Epithelial cell of esophagus (primary cell): ENCODE data around the gene CA11.
A peak's percentile ranks its signal among the peaks of the same experiment; 100 is the strongest.

Source experiments
- DNase-seq: peaks from one replicate; pipeline ENCODE4 v3.0.0; 2010; ENCODE audit warnings: low read depth
- H3K4me3 ChIP-seq: 2 replicates; pipeline ENCODE4 v1.5.1; 2011; ENCODE audit warnings: mild to moderate bottlenecking, low read length, control low read depth
- CTCF ChIP-seq: IDR thresholded peaks from 2 replicates; pipeline ENCODE4 v1.5.1; 2011; ENCODE audit warnings: low read depth, mild to moderate bottlenecking, low read length, control low read depth, inconsistent platforms; ENCODE audit not compliant: insufficient read depth; ENCODE audit errors: missing control alignments

CA11 gene

GRCh38 chr19:48627201-48627864, 18.7 kb downstream of the CA11 start:
- DNase-seq = peak; percentile 37
- TF ChIP-seq CTCF = no peak
- no peak overlapping the region for H3K4me3 ChIP-seq

GRCh38 chr19:48625891-48626327, 20.1 kb downstream of the CA11 start:
- no peak overlapping the region for H3K4me3 ChIP-seq
- TF ChIP-seq CTCF = no peak
- DNase-seq = no peak

- no peak for DNase-seq
- TF ChIP-seq CTCF = no peak
- no peak overlapping the region for H3K4me3 ChIP-seq
These were observed 20.9 kb downstream of the CA11 start for GRCh38 chr19:48624791-48625723.

- peak overlapping the region; percentile 43 for H3K4me3 ChIP-seq
- TF ChIP-seq CTCF = no peak
- DNase-seq = peak; percentile 98
These were observed 21.9 kb downstream of the CA11 start for GRCh38 chr19:48624067-48624594.

GRCh38 chr19:48623556-48624066, 22.4 kb downstream of the CA11 start:
- no peak for DNase-seq
- TF ChIP-seq CTCF = no peak
- peak overlapping the region; percentile 43 for H3K4me3 ChIP-seq

- TF ChIP-seq CTCF = no peak
- no peak for DNase-seq
- H3K4me3 ChIP-seq = peak overlapping the region; percentile 94
These were observed 26.0 kb downstream of the CA11 start for GRCh38 chr19:48619692-48620585.
